ENCODE results near the gene GRK1. TPM values are rescaled to one million over a fixed set of nuclear protein-coding genes. Genes with fewer than 3 reads are reported as not detected.

Gene GRK1
- total and polyA plus RNA-seq, 2 of the 13 experiments (the other 11 are each of a cell fraction or from before 2014, with no cell fraction given) = 0.07 to 0.12 TPM

DNA sequence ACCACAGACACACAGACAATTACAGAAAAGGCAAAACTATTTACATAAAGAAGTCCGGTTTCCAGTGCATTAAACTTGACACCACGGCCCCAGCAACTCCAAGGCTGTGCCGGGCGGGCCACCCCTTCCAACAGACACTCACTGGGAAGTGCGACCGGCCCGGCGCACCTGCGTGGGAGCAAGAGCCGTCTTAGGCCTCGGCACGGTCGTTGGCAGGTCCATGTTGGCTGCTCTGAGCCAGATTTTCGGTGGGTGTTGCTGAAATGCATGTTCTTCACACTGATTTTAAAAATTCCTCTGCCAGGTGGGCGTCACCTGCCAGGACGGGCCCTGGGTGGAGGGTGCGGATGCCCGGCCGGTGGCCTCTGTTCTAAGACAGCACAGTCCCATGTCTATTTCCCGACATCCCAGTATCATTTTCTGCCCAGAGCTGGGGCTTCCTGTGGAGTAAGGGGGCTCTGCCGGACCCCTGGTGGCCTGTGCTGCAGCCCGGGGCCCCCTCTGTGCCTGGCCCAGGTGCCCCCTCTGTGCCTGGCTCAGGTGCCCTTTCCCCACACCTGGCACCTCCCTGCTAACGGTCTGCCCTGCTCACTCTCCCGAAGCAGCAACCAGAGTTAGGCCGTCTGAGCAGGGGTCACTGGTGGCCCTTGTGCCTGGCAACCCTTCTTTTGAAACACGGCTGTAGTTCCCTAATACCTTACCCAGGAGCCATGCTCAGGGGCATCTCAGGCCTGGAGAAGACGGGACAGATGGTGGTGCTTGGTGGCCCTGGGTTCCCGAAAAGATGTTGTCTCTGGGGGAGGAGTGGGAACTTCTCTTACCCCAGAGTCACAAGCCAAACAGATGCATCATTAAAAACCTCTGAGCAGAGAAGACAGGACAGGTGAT lies 101.2 kb downstream of the GRK1 start:
- no peak overlapping the region for H3K9ac ChIP-seq (ENCODE audit: insufficient read depth, low read depth, low read length)
- intact Hi-C loops (cut with micrococcal nuclease; ENCODE audit: unreplicated experiment) (no loop called here), in situ Hi-C loops (cut with HindIII; ENCODE audit: extremely low pct_ligation_motif_present, low pct_unique_long_range_greater_than_20kb) (no loop called here)
- no peak for ATAC-seq
- no peaks in the 10 kb centered on the region for H3K36me3 ChIP-seq (replicated peaks in 1 of 2; ENCODE audit: control insufficient read depth in 1 of 2, insufficient read depth in 2 of 2, low read length in 2 of 2)
- DNase-seq (ENCODE audit: low spot score) = no peak
- H3K27ac ChIP-seq (ENCODE audit: extremely low read length, insufficient read depth, low read length) = no peak overlapping the region
- no peak for FAIRE-seq
- WGBS (ENCODE audit: low lambda C conversion rate) = 37% methylated on average over 9 of the region's 28 CpGs
- peaks cover 14% of the 10 kb centered on the region; the same call in 1 of the 2 replicates for H3K4me1 ChIP-seq (ENCODE audit: insufficient read depth, low read length)
- H3K9me3 ChIP-seq (ENCODE audit: low read length) = no peaks in the 10 kb centered on the region
- no peaks in the 10 kb centered on the region for H3K79me2 ChIP-seq (ENCODE audit: insufficient read depth, low read length)
- CTCF ChIA-PET (ENCODE audit: low intra/inter-chr PET ratio, low total read pairs) = no interaction called here
- BruUV-seq (replicated peaks) = no TSS peak
- TF ChIP-seq, protein P1, sequence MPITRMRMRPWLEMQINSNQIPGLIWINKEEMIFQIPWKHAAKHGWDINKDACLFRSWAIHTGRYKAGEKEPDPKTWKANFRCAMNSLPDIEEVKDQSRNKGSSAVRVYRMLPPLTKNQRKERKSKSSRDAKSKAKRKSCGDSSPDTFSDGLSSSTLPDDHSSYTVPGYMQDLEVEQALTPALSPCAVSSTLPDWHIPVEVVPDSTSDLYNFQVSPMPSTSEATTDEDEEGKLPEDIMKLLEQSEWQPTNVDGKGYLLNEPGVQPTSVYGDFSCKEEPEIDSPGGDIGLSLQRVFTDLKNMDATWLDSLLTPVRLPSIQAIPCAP (CRISPR knock-in tag; IDR thresholded peaks at IDR 0.05; ENCODE audit: low read depth) = no peak
- no peak for TF ChIP-seq POLR2G (IDR thresholded peaks at IDR 0.05; ENCODE audit: low read depth, low read length)
- TF ChIP-seq NFIC (IDR thresholded peaks at IDR 0.05; ENCODE audit: low read length) = no peak
- no peak for TF ChIP-seq NFRKB (IDR thresholded peaks at IDR 0.05)
- TF ChIP-seq CHD4 (IDR thresholded peaks at IDR 0.05; ENCODE audit: borderline replicate concordance, low read length) = no peak
- no peak for TF ChIP-seq ATF7-NPFF (CRISPR knock-in tag; IDR thresholded peaks at IDR 0.05; ENCODE audit: low read depth)
- TF ChIP-seq, protein P2, sequence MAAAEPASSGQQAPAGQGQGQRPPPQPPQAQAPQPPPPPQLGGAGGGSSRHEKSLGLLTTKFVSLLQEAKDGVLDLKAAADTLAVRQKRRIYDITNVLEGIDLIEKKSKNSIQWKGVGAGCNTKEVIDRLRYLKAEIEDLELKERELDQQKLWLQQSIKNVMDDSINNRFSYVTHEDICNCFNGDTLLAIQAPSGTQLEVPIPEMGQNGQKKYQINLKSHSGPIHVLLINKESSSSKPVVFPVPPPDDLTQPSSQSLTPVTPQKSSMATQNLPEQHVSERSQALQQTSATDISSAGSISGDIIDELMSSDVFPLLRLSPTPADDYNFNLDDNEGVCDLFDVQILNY (CRISPR knock-in tag; conservative IDR thresholded peaks at IDR 0.05) = no peak
- no peak for TF ChIP-seq KDM2A (CRISPR knock-in tag; IDR thresholded peaks at IDR 0.05; ENCODE audit: borderline replicate concordance, low read depth)
- no peak for TF ChIP-seq SMAD3 (CRISPR knock-in tag; IDR thresholded peaks at IDR 0.05)
- no peak overlapping the region for H2AFZ ChIP-seq (ENCODE audit: low read length)
- no peak overlapping the region for H3K4me3 ChIP-seq (replicated peaks in 1 of 3; ENCODE audit: insufficient read depth in 1 of 3, low read depth in 2 of 3, low read length in 3 of 3)
- H3K27me3 ChIP-seq (ENCODE audit: control insufficient read depth in 1 of 2, insufficient read depth in 2 of 2, low read length in 2 of 2) = peaks cover 5 to 67% of the 10 kb centered on the region in 2 experiments; a peak in 4 of 5 replicates
- no peak overlapping the region for H3K4me2 ChIP-seq (ENCODE audit: low read depth, low read length)
- POLR2A ChIA-PET = no interaction called here
- no peaks in the 10 kb centered on the region for H4K20me1 ChIP-seq (ENCODE audit: insufficient read depth, low read length)

Measured in HepG2 (cell line).